GM13976 (cell line): ENCODE results near the gene MGLL.

ENCODE experiments used
- DNase-seq: peaks from one replicate; pipeline ENCODE4 v3.0.0; 2012; ENCODE audit warnings: low spot score
- in situ Hi-C: fragments of 300-500 bp; cut with MboI; formaldehyde crosslinking; loops from one replicate; pipeline ENCODE4 v1.12.0; 2022; ENCODE audit warnings: low sequenced_read_pairs, mixed read lengths, inconsistent platforms; ENCODE audit not compliant: unreplicated experiment
- TF ChIP-seq, protein P1 (sequence below): IDR thresholded peaks from 2 replicates; pipeline ENCODE4 v1.5.1; 2012; ENCODE audit warnings: borderline replicate concordance, mild to moderate bottlenecking; ENCODE audit not compliant: insufficient read depth; ENCODE audit errors: extremely low read depth, missing control alignments, control extremely low read depth

The MGLL gene

DNA sequence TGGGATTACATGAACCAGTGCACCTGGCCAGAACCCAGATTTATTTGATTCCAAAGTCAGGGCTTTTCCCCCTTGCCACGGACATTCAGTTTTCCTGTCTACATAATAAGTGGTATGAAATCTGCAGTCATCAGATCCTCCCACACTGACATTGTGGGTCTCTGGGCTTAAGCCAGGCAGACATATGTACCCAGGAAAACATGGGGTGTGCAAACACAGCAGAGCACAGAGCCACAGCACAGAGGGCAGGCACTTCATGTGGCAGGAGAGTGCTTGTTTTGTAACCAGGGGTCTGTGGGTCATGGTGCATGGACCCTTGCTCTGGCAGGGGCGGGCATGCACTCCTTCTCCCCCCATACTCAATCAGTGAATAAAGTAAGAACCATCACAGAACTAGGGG, 155.6 kb downstream of the MGLL start:
- in situ Hi-C loops = no loop called here
- TF ChIP-seq, protein P1, sequence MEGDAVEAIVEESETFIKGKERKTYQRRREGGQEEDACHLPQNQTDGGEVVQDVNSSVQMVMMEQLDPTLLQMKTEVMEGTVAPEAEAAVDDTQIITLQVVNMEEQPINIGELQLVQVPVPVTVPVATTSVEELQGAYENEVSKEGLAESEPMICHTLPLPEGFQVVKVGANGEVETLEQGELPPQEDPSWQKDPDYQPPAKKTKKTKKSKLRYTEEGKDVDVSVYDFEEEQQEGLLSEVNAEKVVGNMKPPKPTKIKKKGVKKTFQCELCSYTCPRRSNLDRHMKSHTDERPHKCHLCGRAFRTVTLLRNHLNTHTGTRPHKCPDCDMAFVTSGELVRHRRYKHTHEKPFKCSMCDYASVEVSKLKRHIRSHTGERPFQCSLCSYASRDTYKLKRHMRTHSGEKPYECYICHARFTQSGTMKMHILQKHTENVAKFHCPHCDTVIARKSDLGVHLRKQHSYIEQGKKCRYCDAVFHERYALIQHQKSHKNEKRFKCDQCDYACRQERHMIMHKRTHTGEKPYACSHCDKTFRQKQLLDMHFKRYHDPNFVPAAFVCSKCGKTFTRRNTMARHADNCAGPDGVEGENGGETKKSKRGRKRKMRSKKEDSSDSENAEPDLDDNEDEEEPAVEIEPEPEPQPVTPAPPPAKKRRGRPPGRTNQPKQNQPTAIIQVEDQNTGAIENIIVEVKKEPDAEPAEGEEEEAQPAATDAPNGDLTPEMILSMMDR = no peak

GRCh38 chr3:127665586-127665985, 156.7 kb downstream of the MGLL start:
- TF ChIP-seq, protein P1 = no peak
- in situ Hi-C loops = no loop called here
- DNase-seq = no peak

More for the DNA sequence above, 155.6 kb downstream of the MGLL start:
- no peak for DNase-seq

- in situ Hi-C loops = no loop called here
- TF ChIP-seq, protein P1 = no peak
- no peak for DNase-seq
These were observed 157.2 kb downstream of the MGLL start for GRCh38 chr3:127665165-127665564.

- in situ Hi-C loops = no loop called here
- TF ChIP-seq, protein P1 = no peak
- no peak for DNase-seq
These were observed 159.2 kb downstream of the MGLL start for GRCh38 chr3:127663151-127663550.

DNA sequence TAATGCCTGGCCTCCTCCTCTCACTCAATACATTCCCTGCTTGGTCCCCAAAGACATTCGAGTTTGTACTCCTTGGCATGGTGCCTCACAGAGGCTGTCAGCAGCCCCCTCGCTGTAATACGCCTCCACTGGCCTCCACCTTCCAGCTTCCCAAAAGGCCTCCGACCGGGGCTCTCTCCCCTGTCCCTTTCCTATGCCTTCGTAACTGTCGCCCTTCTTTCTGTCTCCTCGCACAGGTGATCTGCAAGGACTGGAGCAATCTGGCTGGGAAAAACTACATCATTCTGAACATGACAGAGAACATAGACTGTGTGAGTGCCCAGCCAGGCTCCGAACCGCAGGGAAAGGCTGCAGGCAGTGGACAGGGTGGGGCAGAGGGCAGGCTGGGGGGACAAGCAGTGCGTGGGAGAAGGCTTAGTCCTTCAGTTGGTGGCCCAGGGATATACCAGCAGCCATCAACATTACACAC, 160.3 kb downstream of the MGLL start:
- DNase-seq = no peak
- in situ Hi-C loops = no loop called here
- TF ChIP-seq, protein P1 = no peak

- no peak for DNase-seq
- TF ChIP-seq, protein P1 = no peak
- in situ Hi-C loops = no loop called here
These were observed 160.7 kb downstream of the MGLL start for GRCh38 chr3:127661600-127661999.

- in situ Hi-C loops = no loop called here
- TF ChIP-seq, protein P1 = no peak
These were observed 161.6 kb downstream of the MGLL start for GRCh38 chr3:127660621-127661251.

More at GRCh38 chr3:127660621-127661251, 161.6 kb downstream of the MGLL start:
- DNase-seq = no peak
